OCI-LY7 (cell line): ENCODE measurements around the gene MYO9A. TPM values are rescaled to one million over a fixed set of nuclear protein-coding genes. Genes with fewer than 3 reads are reported as not detected.
A peak's percentile ranks its signal among the peaks of the same experiment; 100 is the strongest.

ENCODE experiments used
- BruUV-seq: library from RNA; stranded (reverse); fragments of 400-500 nt; replicated peaks from 2 replicates; lab custom pipeline; 2021; lab: Mats Ljungman, UMichigan
- CTCF ChIA-PET: fragments of 300-600 bp; sonication (Branson Sonifier 250); formaldehyde crosslinking; loops from one replicate; lab custom pipeline; 2022; ENCODE audit warnings: antibody characterized with exemption; ENCODE audit not compliant: unreplicated experiment; lab: Charles Lee
- POLR2A ChIA-PET: fragments of 300-600 bp; sonication (Branson Sonifier 250); formaldehyde crosslinking; loops from one replicate; lab custom pipeline; 2022; ENCODE audit warnings: antibody characterized with exemption; lab: Charles Lee
- DNase-seq: peaks from one replicate; pipeline ENCODE4 v3.0.0-alpha.2; 2015; ENCODE audit warnings: low spot score
- H2AFZ ChIP-seq: fragments of 200-600 bp; sonication (generic), shearing (Covaris generic); 2 replicates; pipeline ENCODE4 v1.6.1; 2014; ENCODE audit warnings: mild to moderate bottlenecking, antibody characterized with exemption, low read length, moderate library complexity
- H3K27ac ChIP-seq: fragments of 200-600 bp; sonication (generic); 2 replicates; pipeline ENCODE4 v1.5.1; 2014; ENCODE audit warnings: mixed run types, low read depth, mild to moderate bottlenecking, moderate library complexity, low read length, inconsistent platforms; ENCODE audit not compliant: poor library complexity, severe bottlenecking
- H3K36me3 ChIP-seq: fragments of 200-600 bp; sonication (generic); 2 replicates; pipeline ENCODE4 v1.6.1; 2014; ENCODE audit warnings: mild to moderate bottlenecking, antibody characterized with exemption, low read length, moderate library complexity, mixed read lengths; ENCODE audit not compliant: insufficient read depth
- H3K4me1 ChIP-seq: fragments of 200-600 bp; sonication (generic); 2 replicates; pipeline ENCODE4 v1.5.1; 2014; ENCODE audit warnings: mild to moderate bottlenecking, low read length; ENCODE audit not compliant: insufficient read depth, poor library complexity, severe bottlenecking
- H3K4me2 ChIP-seq: fragments of 200-600 bp; sonication (generic); 2 replicates; pipeline ENCODE4 v1.6.1; 2014; ENCODE audit warnings: mild to moderate bottlenecking, low read length
- H3K4me3 ChIP-seq: fragments of 200-600 bp; sonication (generic); 2 replicates; pipeline ENCODE4 v1.5.1; 2014; ENCODE audit warnings: mild to moderate bottlenecking, low read depth, low read length; ENCODE audit not compliant: poor library complexity, severe bottlenecking
- H3K79me2 ChIP-seq: fragments of 200-600 bp; sonication (generic); 2 replicates; pipeline ENCODE4 v1.6.1; 2016; ENCODE audit warnings: low read depth, mild to moderate bottlenecking, low read length, moderate library complexity, mixed read lengths; ENCODE audit not compliant: insufficient read depth
- H3K9me2 ChIP-seq: fragments of 200-600 bp; sonication (generic); 2 replicates; pipeline ENCODE4 v1.6.1; 2016; ENCODE audit warnings: mild to moderate bottlenecking, low read length, mixed read lengths; ENCODE audit not compliant: insufficient read depth
- H3K9me3 ChIP-seq: fragments of 200-600 bp; sonication (generic); 2 replicates; pipeline ENCODE4 v1.6.1; 2014; ENCODE audit warnings: mild to moderate bottlenecking, mixed run types, low read length, mixed read lengths
- H4K20me1 ChIP-seq: fragments of 200-600 bp; sonication (generic); 2 replicates; pipeline ENCODE4 v1.6.1; 2014; ENCODE audit warnings: mild to moderate bottlenecking, antibody characterized with exemption, low read length, moderate library complexity, mixed read lengths; ENCODE audit not compliant: insufficient read depth
- CTCF ChIP-seq: fragments of 200-600 bp; sonication (generic); conservative IDR thresholded peaks from 2 replicates; pipeline ENCODE4 v1.5.1; 2014; ENCODE audit warnings: mild to moderate bottlenecking, antibody characterized with exemption, low read length, moderate library complexity, mixed read lengths
- EZH2phosphoT487 ChIP-seq: fragments of 200-600 bp; sonication (generic); IDR thresholded peaks from 2 replicates; pipeline ENCODE4 v1.6.1; 2018; ENCODE audit warnings: low read depth, borderline replicate concordance, mild to moderate bottlenecking, mixed run types, antibody characterized with exemption, low read length, moderate library complexity, mixed read lengths
- intact Hi-C: fragments of 100-400 bp; cut with micrococcal nuclease; formaldehyde crosslinking; loops from one replicate; pipeline ENCODE4 v1.10.0; 2022; ENCODE audit not compliant: unreplicated experiment
- total RNA-seq, 2 experiments: library from RNA; depleted of rRNA in 1 of 2; stranded (reverse); fragments of >200 nt in 1 of 2; shearing (Covaris generic) in 1 of 2; gene quantifications; 2 replicates each; pipeline ENCODE4 v1.2.3, GENCODE V29; 2014 to 2022

Gene MYO9A
- total RNA-seq, 2 experiments from 2014 or later: 26.4 to 125 TPM

GRCh38 chr15:71970435-71970834 lies 147.5 kb downstream of the MYO9A start:
- BruUV-seq: no TSS peak
- Histone ChIP-seq H3K27ac (no peak overlapping the region), H3K79me2 (no peaks in the 10 kb centered on the region), H3K4me2 (no peak overlapping the region), H3K9me2 (no peaks in the 10 kb centered on the region), H3K4me1 (no peaks in the 10 kb centered on the region), H4K20me1 (no peaks in the 10 kb centered on the region), H2AFZ (no peak overlapping the region), H3K4me3 (no peak overlapping the region), H3K9me3 (no peaks in the 10 kb centered on the region), H3K36me3 (peaks cover 6% of the 10 kb centered on the region; the same call in 1 of the 2 replicates)
- ChIA-PET POLR2A (interaction anchor here (0.6 kb wide), 2 partner anchors 9 to 494 kb away, joined by 3 read pairs; no protein-coding TSS in a partner anchor), CTCF (no interaction called here)
- TF ChIP-seq CTCF: no peak
- no peak for TF ChIP-seq EZH2phosphoT487
- intact Hi-C loops: no loop called here
- no peak for DNase-seq

GRCh38 chr15:71962537-71962936 lies 155.4 kb downstream of the MYO9A start:
- intact Hi-C loops: no loop called here
- POLR2A ChIA-PET: no interaction called here
- BruUV-seq: no TSS peak
- Histone ChIP-seq H3K79me2 (no peaks in the 10 kb centered on the region), H3K9me2 (no peaks in the 10 kb centered on the region), H3K27ac (no peak overlapping the region), H3K9me3 (no peaks in the 10 kb centered on the region), H4K20me1 (no peaks in the 10 kb centered on the region), H2AFZ (no peak overlapping the region), H3K4me2 (no peak overlapping the region), H3K36me3 (peaks cover 16% of the 10 kb centered on the region; the same call in 1 of the 2 replicates), H3K4me1 (no peaks in the 10 kb centered on the region), H3K4me3 (no peak overlapping the region)
- CTCF ChIA-PET: no interaction called here
- DNase-seq: no peak
- TF ChIP-seq EZH2phosphoT487 (no peak), CTCF (no peak)

- ChIA-PET CTCF (no interaction called here), POLR2A (no interaction called here)
- no peaks in the 10 kb centered on the region for H3K4me1 ChIP-seq
- H4K20me1 ChIP-seq: no peaks in the 10 kb centered on the region
- no peak overlapping the region for H2AFZ ChIP-seq
- intact Hi-C loops: no loop called here
- H3K9me2 ChIP-seq: no peaks in the 10 kb centered on the region
- no peak overlapping the region for H3K27ac ChIP-seq
- H3K79me2 ChIP-seq: no peaks in the 10 kb centered on the region
- H3K9me3 ChIP-seq: no peaks in the 10 kb centered on the region
- TF ChIP-seq CTCF (no peak), EZH2phosphoT487 (no peak)
- peaks cover 17% of the 10 kb centered on the region; the same call in 1 of the 2 replicates for H3K36me3 ChIP-seq
- TSS peak; percentile 13 for BruUV-seq
- no peak overlapping the region for H3K4me3 ChIP-seq
- no peak for DNase-seq
- H3K4me2 ChIP-seq: no peak overlapping the region
These were observed 160.9 kb downstream of the MYO9A start for GRCh38 chr15:71957026-71957425.
